Nephron progenitor cell (in vitro differentiated cells): ENCODE results near the gene CCDC88C.
A peak's percentile ranks its signal among the peaks of the same experiment; 100 is the strongest.

Experiments used
- DNase-seq: peaks from one replicate; pipeline ENCODE4 v3.0.0; 2021
- H3K27ac Mint-ChIP-seq: 2 replicates; pipeline ENCODE4 v1.8.0; 2021; ENCODE audit warnings: mild to moderate bottlenecking, moderate library complexity, mixed read lengths
- H3K27me3 Mint-ChIP-seq: 2 replicates; pipeline ENCODE4 v1.8.0; 2021; ENCODE audit warnings: mild to moderate bottlenecking, low read depth, mixed read lengths; ENCODE audit not compliant: poor library complexity
- H3K36me3 Mint-ChIP-seq: 2 replicates; pipeline ENCODE4 v1.8.0; 2021; ENCODE audit warnings: low read depth, mixed read lengths
- H3K4me1 Mint-ChIP-seq: 2 replicates; pipeline ENCODE4 v1.8.0; 2021; ENCODE audit warnings: mixed read lengths
- H3K4me3 Mint-ChIP-seq: 2 replicates; pipeline ENCODE4 v1.8.0; 2021; ENCODE audit warnings: mild to moderate bottlenecking, moderate library complexity, mixed read lengths
- H3K9me3 Mint-ChIP-seq: 2 replicates; pipeline ENCODE4 v1.8.0; 2021; ENCODE audit warnings: mild to moderate bottlenecking, moderate library complexity, mixed read lengths
- TF ChIP-seq, protein P1 (sequence below): fragments of 200-600 bp; sonication (generic); IDR thresholded peaks from 2 replicates; pipeline ENCODE4 v1.5.0; 2021; ENCODE audit warnings: antibody characterized with exemption

Gene CCDC88C

DNA sequence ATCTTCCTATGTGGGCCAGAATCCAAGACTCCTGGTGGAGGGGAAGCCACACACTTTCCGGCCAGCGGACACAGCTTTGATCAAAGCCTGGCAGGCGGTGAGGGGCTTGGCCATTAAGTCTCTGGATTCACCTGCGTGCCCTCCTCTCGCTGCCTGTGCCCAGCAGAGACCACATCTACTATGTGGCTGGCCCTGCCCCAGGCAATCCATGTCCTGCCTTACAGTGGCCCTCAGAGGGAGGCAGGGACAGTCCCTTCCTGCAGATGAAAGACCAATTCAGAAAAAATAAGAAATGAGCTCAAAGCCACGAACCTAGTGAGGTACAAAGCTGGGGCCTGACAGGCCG lies 90.4 kb downstream of the CCDC88C start:
- Mint-ChIP-seq H3K36me3 (peaks cover 26% of the 10 kb centered on the region), H3K27me3 (peaks cover 13% of the 10 kb centered on the region), H3K9me3 (no peaks in the 10 kb centered on the region), H3K27ac (no peak overlapping the region), H3K4me1 (peaks cover 87% of the 10 kb centered on the region), H3K4me3 (no peak overlapping the region)
- no peak for DNase-seq
- TF ChIP-seq, protein P1, sequence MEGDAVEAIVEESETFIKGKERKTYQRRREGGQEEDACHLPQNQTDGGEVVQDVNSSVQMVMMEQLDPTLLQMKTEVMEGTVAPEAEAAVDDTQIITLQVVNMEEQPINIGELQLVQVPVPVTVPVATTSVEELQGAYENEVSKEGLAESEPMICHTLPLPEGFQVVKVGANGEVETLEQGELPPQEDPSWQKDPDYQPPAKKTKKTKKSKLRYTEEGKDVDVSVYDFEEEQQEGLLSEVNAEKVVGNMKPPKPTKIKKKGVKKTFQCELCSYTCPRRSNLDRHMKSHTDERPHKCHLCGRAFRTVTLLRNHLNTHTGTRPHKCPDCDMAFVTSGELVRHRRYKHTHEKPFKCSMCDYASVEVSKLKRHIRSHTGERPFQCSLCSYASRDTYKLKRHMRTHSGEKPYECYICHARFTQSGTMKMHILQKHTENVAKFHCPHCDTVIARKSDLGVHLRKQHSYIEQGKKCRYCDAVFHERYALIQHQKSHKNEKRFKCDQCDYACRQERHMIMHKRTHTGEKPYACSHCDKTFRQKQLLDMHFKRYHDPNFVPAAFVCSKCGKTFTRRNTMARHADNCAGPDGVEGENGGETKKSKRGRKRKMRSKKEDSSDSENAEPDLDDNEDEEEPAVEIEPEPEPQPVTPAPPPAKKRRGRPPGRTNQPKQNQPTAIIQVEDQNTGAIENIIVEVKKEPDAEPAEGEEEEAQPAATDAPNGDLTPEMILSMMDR, result no peak

- Mint-ChIP-seq H3K36me3 (peaks cover 30% of the 10 kb centered on the region), H3K9me3 (no peaks in the 10 kb centered on the region), H3K4me3 (no peak overlapping the region), H3K4me1 (peaks cover 87% of the 10 kb centered on the region), H3K27me3 (peaks cover 13% of the 10 kb centered on the region), H3K27ac (no peak overlapping the region)
- DNase-seq, result no peak
- TF ChIP-seq, protein P1, result no peak
These were observed 90.9 kb downstream of the CCDC88C start for GRCh38 chr14:91326514-91327249.

GRCh38 chr14:91324606-91325575 lies 92.7 kb downstream of the CCDC88C start:
- DNase-seq, result no peak
- peaks cover 72% of the 10 kb centered on the region for H3K4me1 Mint-ChIP-seq
- peaks cover 13% of the 10 kb centered on the region for H3K27me3 Mint-ChIP-seq
- no peaks in the 10 kb centered on the region for H3K9me3 Mint-ChIP-seq
- H3K4me3 Mint-ChIP-seq, result no peak overlapping the region
- peak overlapping the region; percentile 88 for H3K27ac Mint-ChIP-seq
- TF ChIP-seq, protein P1, result no peak
- peaks cover 36% of the 10 kb centered on the region for H3K36me3 Mint-ChIP-seq

GRCh38 chr14:91323671-91324605 lies 93.7 kb downstream of the CCDC88C start:
- TF ChIP-seq, protein P1, result peak; percentile 99
- H3K36me3 Mint-ChIP-seq, result peaks cover 41% of the 10 kb centered on the region
- H3K4me3 Mint-ChIP-seq, result no peak overlapping the region
- peaks cover 13% of the 10 kb centered on the region for H3K27me3 Mint-ChIP-seq
- H3K9me3 Mint-ChIP-seq, result no peaks in the 10 kb centered on the region
- peaks cover 62% of the 10 kb centered on the region for H3K4me1 Mint-ChIP-seq
- peak; percentile 85 for DNase-seq
- H3K27ac Mint-ChIP-seq, result peak overlapping the region; percentile 92

DNA sequence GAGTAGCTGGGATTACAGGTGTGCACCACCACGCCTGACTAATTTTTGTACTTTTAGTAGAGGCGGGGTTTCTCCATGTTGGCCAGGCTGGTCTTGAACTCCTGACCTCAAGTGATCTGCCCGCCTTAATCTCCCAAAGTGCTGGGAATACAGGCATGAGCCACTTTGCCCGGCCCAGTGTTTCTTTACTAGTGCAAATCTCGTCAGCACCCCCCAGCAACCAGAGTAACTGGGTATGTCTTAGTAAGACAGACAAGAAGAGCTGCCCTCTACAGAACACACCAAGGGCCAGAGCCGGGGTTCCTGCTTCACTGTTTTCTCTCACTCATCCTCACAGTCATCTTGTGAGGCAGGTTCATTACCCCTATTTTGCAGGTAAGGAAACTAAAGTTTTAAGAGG lies 94.6 kb downstream of the CCDC88C start:
- peaks cover 48% of the 10 kb centered on the region for H3K36me3 Mint-ChIP-seq
- H3K9me3 Mint-ChIP-seq, result no peaks in the 10 kb centered on the region
- no peak overlapping the region for H3K27ac Mint-ChIP-seq
- H3K27me3 Mint-ChIP-seq, result peaks cover 13% of the 10 kb centered on the region
- H3K4me3 Mint-ChIP-seq, result no peak overlapping the region
- TF ChIP-seq, protein P1, result no peak
- H3K4me1 Mint-ChIP-seq, result peaks cover 54% of the 10 kb centered on the region
- DNase-seq, result no peak
